Fibroblast of the conjunctiva (primary cell): ENCODE data around the gene SCGB1A1.
A peak's percentile ranks its signal among the peaks of the same experiment; 100 is the strongest.
"Not testable (repeated sequence)": the region's sequence is repeated elsewhere in the genome, so short reads cannot be mapped to it uniquely, and the experiment has no call there.

Source experiments
- DNase-seq: peaks from one replicate; pipeline ENCODE4 v3.0.0-alpha.2; 2010; ENCODE audit warnings: low read depth

The SCGB1A1 gene

DNA sequence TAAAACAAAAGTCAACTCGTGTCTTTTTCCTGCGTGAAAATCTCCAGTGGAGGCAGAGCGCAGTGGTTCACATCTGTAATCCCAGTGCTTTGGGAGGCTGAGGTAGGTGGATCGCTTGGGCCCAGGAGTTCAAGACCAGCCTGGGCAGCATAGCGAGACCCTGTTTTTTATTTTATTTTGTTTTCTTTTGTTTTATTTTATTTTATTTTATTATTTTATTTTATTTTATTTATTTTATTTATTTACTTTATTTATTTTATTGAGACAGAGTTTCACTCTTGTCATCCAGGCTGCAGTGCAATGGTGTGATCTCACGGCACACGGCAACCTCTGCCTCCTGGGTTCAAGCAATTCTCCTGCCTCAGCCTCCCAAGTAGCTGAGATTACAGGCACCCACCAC lies 31.1 kb downstream of the SCGB1A1 start:
- DNase-seq = not testable (repeated sequence)

DNA sequence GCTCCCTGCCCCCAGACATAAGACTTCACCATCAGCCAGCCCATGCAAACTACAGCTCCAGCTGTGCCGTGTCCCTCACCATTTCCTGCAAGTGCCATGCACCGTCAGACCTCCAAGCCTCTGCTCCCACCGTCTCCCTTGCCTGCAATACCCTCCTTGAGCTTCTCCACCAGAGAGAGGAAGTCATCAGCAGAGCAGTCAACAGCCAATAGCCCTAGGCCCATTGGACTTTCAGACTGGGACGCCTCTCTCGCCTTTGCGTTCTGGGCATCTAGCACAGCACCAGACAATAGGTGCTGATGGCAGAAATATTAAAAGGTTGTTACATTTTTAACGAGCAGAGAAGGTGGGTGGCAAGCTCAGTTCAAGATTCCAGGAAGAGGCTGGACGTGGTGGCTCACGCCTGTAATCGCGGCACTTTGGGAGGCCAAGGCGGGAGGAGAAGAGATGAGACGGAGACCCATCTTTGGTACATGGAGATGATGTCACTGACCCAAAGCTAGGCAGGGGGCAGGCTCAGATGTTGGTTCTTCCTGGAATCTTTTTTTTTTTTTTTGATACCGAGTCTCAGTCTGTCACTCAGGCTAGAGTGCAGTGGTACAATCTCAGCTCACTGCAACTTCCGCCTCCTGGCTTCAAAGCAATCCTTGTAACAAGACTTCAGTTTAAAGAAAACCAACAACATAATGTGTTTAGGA lies 31.9 kb downstream of the SCGB1A1 start:
- no peak for DNase-seq

DNA sequence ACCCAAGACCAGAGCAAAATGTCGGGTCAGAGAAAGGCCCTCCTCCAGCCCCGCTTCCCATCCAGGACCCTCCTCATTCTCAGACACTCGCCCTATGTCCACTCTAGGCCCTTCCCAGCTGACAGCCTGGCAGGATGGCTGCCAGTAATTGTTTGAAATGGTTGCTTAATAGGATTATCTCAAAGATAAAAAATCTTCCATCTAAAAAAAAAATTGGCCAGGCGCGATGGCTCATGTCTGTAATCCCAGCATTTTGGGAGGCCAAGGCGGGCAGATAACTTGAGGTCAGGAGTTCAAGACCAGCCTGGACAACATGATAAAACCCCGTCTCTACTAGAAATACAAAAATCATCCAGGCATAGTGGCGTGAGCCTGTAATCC lies 32.4 kb downstream of the SCGB1A1 start:
- DNase-seq = no peak

DNA sequence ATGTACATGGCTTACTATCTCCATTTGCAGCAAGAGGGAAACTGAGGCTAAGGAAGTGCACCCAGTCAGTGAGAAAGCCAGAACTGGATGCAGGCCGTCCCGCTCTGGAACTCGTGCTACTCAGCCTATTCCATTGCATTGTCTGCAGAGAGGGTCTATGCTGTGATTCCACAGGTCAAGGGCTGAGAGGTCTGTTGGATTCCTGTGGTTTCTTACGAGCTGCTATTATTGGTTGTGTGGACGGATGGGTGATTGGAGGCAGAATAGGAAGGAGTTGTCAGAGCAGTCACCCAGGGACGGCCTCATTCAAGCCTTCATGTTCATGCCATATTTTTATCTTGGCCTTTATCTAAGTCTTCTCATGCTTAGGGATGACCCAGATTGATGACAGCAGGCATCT lies 33.4 kb downstream of the SCGB1A1 start:
- DNase-seq = no peak

DNA sequence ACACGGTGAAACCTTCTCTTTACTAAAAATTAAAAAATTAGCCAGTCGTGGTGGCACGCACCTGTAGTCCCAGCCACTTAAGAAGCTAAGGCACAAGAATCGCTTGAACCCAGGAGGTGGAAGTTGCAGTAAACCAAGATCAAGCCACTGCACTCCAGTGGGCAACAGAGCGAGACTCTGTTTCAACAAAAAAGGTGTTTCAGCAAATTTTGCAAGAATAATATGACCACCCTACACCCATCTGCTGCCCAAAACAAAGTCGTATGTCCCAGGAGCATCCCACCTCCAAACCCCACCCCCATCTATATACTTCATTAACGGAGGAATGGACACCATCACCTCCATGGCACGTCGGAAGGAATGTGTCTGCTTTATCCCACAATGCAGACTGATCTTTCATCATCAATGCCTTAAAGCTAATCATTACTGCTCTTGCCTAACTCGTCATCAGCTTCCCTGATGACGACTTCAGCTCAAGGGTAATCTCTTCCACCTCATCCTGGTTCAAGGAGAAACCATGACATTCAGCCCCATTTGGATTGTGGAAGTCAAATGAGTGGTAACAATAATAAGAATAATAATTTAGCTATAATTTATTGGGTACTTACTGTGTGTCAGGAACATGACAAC lies 34.1 kb downstream of the SCGB1A1 start:
- DNase-seq = no peak

DNA sequence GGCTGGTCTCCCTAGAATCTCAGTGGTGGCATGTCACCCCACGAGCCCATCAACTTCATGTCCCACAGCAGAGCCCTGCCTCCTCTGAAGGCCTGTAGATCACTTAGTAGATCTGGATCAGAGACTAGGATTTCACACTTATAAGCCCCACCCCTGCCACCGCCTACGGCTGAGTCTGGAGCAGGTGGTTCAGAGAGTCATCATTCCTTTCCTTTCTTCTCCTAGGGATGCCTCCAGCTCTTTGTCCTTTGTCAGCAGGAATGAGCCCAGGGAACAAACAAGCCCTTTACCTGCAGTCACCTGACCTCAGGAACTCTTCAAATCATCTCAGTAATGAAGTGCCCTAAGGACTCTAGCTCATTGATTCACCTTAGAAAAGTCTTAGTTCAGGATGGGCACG lies 37.8 kb downstream of the SCGB1A1 start:
- DNase-seq = no peak

DNA sequence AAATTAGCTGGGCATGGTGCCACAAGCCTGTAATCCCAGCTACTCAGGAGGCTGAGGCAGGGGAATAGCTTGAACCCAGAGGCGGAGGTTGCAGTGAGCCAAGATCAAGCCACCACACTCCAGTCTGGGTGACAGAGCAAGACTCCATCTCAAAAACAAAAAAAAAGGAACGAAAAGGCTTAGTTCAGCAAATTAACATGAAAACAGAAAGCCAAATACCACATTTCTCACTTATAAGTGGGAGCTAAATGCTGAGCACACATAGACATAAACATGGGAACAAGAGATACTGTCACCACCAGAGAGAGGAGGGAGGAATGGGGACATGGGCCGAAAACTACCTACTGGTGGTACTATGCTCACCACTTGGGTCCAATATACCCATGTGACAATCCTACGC lies 38.6 kb downstream of the SCGB1A1 start:
- no peak for DNase-seq

DNA sequence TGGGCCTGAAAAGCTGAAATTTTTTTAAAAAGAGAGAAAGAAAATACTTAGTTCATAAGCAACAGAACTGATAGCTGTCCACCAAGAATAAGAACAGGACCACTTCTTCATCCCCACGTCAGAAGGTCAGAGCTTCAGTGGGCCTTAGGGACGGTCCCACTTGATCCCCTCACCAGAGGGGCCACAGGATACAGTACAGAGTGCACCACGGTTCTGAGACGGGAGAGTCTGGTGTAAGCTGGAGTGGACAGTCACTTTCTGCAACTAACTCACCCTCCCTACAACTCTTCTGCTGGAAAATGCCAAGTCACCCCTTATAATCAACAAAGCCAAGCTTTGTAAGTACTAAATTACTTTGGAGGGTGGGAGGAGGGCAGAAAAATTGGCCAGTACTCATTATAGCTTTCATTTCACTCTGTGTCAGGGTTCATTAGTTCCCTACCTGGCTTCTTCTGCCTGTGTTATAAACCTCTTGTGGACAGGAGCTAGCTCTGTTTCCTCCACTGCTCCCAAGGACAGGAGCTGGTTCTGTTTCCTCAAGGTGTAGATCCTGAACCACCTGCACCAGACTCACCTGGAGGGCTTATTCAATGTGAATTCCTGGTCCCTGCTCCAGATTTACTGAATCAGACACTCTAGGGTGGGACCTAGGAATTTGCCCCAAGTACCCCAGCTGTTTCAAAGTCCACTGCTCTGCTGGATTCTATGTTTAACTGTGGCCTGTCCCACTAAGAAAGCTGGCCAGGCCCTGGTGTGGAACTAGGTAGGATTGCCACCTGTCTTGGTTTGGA lies 39.6 kb downstream of the SCGB1A1 start:
- DNase-seq = no peak

DNA sequence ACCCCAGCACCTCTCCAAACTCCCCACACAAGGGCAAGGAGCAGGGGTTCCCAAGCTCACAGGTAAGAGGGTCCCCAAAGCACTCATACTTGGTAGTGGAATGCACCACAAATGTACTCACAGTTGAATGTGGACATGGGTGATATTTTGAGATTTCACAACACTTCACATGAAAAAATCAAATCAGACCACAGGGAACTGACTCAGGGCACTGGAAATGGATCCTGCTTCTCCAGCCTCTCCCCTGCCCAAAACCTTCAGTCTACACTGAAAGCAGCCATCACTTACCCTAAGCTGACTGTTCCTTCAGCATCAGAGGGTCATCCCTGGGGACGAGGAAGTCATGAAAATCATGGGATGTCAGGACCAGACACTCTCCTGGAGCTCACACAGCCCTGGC lies 40.2 kb downstream of the SCGB1A1 start:
- no peak for DNase-seq

DNA sequence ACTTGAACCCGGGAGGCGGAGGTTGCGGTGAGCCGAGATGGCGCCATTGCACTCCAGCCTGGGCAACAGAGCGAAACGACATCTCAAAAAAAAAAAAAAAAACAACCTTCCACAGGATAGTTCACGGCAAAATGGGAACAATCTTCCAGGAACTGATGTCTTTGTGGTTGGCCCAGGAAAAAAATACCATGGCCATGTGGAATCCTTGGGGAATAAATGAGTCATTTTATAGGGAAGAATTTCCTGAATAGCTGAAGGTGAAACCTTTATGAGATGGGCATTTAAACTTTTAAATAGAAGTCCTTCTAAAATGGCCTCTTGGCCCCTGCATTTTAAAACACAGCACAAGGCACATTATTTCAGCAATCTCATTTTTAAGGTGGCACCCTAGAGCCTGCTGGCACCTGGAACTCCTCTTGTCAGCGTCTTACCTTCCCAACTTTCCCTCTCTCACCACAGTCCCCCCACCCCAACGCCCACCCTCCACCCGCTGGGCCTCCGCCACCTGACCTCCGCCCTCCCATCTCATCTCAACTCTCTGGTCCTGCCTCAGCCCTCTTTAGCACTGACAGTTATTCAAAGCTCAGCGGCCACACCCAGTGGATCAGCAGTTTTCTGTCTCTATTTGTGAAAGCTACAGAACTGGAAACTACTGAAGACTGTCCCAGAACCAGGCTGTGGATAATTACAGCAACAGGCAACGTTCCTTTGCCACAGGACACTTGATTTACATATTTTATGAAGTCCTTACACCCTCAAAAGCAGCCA lies 43.1 kb downstream of the SCGB1A1 start:
- DNase-seq = no peak

DNA sequence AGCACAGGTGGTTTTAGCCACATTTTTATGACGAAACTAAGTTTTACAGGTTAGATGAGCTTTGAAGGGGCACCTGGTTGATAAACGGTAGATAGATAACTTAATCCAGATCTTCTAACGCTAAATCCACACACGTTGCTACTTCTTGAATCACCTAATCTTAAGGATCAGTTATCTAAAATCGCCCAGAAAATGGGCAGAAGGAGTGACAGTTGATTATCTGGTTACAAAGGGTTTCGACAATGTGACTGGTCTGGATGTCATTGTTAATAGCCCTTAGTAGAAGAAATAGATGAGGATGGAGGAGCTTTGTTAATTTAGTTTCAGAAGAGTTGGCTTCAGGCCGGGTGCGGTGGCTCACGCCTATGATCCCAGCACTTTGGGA lies 43.7 kb downstream of the SCGB1A1 start:
- DNase-seq = no peak

DNA sequence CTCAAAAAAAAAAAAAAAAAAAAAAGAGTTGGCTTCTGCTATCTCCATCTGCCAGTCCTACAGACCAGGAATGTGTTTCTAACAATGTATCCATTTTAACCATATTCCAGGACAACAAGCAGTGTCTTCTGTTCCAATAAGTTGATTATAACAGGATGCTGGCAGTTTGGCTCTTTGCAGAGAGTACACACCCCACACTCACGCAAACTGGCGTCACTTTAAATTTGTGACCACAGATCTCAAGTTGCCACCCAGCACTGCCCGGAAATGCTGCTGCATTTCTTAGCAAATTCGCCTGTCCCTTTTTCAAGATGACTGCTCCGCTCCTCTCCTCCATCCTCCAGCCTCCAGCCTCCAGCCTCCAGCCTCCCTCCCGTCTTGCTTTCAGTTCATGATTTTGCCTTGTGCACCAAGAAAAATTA lies 44.3 kb downstream of the SCGB1A1 start:
- no peak for DNase-seq

DNA sequence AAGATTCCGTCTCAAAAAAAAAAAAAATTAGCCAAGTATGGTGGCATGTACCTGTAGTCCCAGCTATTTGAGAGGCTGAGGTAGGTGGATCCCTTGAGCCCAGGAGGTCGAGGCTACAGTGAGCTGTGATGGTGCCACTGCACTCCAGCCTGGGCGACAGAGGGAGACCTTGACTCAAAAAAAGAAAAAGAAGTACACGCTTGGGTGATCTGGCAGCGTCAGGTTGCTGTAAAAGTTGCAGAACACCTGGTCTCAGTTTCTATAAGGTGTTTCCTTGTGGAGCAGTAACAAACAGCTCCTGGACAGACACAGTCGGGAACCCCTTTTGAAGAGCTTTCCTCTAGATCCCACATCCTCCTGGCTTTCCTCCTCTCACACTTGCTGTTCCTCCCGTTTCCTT lies 45.8 kb downstream of the SCGB1A1 start:
- DNase-seq = no peak

DNA sequence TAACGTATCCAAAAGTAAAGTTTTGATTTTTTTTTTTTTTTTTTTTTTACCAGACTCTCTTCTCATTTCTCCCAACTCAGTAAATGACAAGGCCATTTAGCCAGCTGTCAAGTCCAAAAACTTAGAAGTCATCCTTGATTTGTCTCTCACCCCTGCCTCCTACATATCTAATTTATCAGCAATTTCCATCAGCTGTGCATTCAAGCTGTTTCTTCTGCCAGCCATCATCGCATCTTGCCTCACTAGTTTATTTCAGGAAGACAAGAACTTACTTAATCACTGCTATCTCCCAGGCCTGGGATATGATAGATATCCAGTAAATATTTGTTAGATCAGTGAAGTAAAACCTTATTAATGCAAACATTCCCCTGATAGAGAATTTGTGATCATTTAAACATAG lies 47.6 kb downstream of the SCGB1A1 start:
- DNase-seq = no peak

DNA sequence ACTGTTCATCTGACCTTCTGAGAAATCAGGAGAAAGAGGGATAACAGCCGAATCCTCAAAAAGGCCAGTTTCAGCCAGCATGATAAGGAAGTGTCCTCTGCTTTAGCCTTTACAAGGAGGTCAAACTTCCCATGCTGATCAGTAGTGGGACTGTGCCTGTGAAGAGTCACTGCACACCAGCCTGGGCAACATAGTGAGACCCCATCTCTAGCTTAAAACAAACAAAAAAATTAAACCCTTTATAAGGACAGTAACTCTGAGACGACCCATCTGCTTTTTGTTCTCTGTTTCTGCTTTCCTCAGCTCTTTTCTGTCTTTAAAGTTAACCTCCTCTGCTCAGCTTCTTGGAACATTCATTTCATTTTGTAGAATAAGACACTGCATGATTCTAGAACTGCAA lies 49.7 kb downstream of the SCGB1A1 start:
- DNase-seq = no peak

DNA sequence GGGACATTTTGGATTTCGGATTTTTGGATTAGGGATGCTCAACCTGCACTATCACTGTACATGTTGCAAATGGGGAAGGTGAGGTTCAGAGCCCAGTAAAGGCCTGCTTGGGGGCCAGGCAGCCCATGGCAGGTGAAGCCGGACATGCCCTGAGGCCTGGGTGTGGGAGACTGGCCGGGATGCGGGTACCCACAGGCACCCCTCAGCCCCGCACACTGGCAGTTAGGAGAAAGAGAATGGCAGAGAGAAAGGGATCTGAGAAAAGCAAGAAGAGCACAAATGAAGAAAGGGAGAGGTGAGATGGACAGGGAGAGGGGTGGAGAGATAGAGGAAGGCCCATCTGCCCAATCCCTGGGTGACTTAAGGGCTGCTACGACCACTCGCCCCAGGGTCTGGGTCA lies 52.8 kb downstream of the SCGB1A1 start:
- DNase-seq = no peak

DNA sequence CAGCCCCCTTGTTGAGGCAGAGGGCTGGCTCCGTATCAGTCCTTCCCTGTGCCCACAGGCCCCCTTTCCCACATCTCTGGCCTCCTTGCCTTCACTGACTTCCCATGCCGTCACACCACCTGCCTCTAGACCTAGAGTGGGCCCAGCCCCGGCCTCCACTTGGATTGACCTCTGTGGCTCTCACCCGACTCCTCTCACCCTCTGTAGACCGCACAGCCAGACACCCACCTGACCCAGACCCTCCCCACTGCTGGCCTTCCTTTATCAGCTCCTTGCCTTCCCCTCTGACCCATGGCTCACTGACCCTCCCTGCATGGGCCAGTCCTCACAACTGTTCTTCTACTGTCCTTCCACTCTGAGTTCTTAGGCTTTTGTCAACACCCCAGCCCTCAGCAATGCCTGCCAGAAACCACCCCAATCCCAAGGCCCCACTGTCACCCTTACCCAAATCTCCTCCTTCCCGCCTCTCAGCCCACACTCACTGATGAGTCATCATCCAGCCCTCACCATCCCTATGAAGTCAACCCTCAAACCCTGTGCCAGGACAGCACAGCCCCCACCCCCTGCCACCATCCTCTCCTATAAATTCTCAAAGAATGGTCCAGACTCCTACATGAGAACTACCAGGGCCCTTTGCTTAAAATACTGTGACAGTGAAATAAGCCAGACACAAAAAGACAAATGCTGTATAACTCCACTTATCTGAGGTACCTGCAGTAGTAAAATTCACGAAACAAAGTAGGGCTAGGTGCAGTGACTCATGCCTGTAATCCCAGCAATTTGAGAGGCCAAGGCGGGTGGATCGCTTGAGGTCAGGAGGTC lies 53.4 kb downstream of the SCGB1A1 start:
- peak; percentile 24 for DNase-seq
